ENCODE data around the gene HEXD.
"Not testable (repeated sequence)": the region's sequence is repeated elsewhere in the genome, so short reads cannot be mapped to it uniquely, and the experiment has no call there.

Gene HEXD

GRCh38 chr17:82396601-82397435 lies 21.3 kb upstream of the HEXD start:
- DNase-seq (ENCODE audit: low spot score) = no peak

DNA sequence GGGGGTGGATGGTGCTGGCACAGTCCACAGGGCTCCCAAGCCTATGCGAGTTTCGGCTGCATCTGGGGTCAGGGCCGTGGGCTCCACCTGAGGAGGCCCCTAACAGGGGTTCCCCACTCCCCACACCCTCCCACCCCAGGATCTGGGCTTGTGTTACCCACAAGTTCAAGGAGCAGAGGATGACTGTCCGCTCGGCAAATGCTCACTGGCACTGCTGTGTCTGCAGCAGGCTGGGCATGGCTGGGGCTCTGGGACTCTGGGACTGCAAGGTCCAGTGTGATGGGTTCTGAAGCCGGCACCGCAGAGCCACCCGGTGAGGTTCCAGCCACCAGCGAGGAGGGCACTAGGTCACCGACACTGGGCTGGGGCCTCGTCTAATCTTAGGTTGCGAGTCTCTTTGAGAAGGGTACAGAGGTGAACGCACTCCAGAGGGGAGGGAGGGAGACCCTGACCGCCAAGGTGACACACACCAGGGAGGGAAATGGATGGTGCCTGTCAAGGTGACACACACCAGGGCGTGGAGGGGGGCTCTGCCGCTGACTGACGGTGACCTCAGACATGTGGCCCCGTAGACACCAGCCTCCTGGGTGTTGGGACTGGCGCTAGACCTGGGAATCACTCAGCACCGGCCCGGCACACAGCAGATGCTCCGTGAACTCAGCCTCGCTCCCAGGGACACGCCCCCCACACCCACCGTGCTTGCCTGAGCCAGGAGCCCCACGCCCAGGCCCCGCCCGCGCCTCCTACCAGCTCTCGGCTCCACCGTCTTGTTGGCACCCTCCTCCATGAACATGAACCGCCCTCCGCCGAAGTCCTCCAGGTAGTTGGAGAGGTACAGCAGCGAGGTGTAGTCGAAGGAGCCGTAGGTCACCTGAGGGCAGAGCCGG lies 20.5 kb upstream of the HEXD start:
- no peak for DNase-seq (ENCODE audit: low spot score)

- peak; percentile 86 for DNase-seq (ENCODE audit: low spot score)
Observed at GRCh38 chr17:82399041-82399441, 19.1 kb upstream of the HEXD start.

- DNase-seq (ENCODE audit: low spot score) = peak; percentile 83
Observed at GRCh38 chr17:82399601-82400101, 18.5 kb upstream of the HEXD start.

DNA sequence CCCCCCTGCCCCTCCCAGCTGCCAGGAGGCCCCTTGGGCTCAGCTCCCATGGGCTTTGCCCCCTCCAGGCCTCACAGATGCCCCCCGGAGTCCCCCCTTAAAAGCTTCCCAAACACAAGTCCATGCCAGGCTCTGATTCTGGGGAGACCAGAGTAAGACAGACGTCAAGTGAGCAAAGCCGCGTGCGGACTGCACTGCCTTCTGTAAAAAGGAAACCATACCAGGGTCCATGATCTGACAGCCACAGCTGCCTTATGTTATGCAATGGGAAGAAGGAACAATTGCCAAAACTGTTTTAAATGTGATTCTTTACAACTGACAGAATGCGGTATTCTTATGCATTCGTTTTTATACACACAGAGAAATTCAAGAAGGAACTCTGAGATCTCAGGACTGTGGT lies 17.9 kb upstream of the HEXD start:
- no peak for DNase-seq (ENCODE audit: low spot score)

DNA sequence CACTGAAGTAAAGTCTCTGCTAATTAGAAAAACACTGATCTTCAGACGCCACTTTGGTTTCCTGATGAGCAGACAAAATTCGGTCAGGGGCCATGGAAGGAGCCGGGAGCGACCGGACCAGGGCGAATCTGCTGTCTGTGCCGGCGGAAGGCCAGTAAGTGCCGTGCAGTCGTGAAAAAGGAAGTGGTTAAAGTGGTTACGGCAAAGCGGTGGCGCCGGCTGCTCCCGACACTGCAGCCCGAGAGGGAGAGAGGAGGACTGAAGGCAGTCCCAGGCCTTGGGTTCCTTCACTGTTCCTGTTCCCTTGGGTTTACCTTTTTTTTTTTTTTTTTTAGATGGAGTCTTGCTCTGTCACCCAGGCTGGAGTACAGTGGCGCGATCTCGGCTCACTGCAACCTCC lies 17.3 kb upstream of the HEXD start:
- no peak for DNase-seq (ENCODE audit: low spot score)

DNA sequence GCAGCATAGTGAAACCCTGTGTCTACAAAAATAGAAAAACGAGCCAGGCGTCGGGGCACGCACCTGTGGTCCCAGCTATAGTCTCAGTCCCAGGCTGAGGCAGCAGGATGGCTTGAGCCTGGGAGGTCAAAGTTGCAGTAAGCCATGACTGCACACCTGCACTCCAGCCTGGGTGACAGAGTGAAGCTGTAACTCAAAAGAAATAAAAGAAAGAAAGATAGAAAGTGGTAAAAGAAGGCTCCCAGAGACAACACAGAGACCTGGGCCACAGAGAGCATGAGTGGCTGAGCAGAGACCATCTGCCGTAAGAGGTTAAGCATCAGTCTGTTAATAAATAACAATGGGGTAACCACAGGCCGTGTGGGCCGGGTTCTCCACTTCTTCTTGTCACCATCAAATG lies 15.3 kb upstream of the HEXD start:
- DNase-seq (ENCODE audit: low spot score) = no peak

DNA sequence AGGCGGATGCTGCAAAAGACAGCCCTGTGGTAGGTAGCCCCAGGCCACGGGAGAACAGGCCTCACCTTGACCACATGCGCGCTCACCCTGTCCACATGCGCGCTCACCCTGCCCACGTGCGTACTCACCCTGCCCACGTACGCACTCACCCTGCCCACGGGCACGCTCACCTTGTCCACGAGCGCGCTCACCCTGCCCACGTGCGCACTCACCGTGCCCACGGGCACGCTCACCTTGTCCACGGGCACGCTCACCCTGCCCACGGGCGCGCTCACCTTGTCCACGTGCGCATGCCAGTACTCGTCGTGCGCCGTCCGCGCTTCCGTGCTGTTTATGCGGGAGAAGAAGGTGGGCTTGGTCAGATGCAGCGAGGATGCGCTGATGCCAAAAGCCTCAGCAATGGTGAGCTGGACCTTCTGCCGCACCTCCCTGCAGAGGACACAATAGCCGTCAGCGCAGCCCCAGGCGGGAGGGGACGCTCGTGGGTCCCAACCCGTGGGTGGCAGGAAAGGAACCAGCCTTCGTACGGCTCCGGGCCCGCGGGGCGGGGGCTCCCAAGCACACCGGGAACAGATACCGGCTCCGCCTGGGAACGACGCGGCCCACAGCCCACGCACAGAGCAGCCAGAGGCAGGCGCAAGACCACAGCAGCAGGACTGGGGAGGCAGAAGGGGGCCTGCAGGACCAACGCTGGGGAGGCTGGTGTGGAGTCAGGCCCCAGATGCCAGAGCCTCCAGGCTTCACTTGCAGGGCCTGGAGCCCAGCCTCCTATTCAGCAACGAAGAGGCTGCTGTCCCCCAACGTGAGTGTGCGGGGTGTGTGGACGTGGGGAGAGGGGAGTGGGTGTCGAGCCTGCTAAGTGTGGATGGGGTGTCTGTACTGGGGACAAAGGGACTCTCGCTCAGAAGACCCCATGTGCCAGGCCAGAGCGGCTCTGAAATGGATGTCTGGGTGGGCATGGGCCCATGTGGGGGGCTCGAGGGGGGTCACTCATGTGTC lies 14.2 kb upstream of the HEXD start:
- DNase-seq (ENCODE audit: low spot score) = no peak

DNA sequence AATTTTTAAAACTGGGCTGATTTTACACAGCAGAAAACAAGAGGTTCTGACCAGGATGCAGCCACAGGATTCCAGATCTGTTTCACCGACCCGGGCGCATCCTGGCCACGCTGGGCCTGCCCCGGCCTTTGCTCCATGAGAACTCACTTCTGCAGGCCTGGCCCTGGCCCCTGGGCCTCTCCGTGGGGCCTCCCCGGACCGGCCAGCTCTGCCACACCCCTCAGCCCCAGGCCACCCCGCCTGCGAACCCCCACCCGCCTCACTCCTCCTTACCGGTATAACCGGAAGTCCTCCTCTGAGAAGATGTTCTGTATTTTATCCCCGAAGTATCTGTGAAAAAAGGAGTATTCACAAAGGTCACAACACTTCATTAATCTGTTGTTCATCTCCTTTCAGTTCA lies 13.1 kb upstream of the HEXD start:
- DNase-seq (ENCODE audit: low spot score) = no peak

- no peak for DNase-seq (ENCODE audit: low spot score)
Observed at GRCh38 chr17:82406131-82406671, 11.9 kb upstream of the HEXD start.

DNA sequence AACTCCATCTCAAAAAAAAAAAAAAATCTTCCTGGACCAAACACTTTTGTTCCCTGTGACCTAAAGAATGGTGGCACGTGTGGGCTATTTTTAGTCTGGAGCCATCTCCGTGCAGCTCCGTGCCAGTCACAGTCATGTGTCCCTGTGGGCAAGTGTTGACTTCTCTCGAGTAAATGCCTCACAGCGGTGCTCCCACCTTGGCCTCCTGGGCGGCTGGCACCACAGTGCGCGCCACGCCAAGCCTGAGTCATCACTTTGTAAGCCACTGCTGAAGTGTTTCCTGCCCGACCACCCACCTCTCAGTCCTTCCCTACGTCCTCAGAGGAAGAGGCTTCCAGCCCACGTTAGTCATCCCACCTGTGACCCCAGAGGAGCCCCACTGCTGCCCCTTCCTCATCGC lies 10.9 kb upstream of the HEXD start:
- peak; percentile 55 for DNase-seq (ENCODE audit: low spot score)

- DNase-seq (ENCODE audit: low spot score) = no peak
Observed at GRCh38 chr17:82408288-82408937, 9.7 kb upstream of the HEXD start.

- no peak for DNase-seq (ENCODE audit: low spot score)
Observed at GRCh38 chr17:82408938-82409318, 9.2 kb upstream of the HEXD start.

DNA sequence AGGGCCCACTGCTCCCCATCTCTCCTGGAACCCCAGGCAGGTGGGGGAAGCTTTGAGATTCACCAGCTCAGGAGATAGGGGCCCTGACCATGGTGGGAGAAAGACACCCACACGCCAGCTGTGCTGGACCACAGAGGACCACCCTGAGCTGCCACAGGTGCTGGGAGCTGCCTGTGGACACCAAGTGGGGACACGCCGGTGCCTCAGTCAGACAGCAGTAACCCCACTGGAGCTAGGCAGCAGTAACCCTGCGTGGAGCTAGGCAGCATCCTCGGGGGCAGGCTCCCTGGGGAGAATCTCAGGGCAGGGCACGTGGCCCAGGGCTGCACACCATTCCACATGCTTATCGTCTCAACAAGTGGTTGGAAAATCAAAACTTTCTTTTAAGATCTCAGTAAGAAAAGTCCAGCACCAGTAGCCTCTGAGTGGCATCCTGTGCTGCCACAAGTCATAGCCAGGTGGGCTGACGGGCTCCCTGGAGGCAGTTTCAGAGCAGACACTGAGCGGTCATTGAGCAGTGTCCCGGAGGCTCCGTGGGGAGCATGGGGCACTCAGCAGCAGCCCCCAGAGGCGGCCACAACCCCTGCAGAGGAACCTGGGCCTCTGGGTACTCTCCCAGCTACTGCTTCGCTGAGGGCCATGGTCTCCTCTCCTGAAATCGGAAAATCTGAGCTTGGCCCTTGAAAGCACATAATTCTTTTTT lies 8.0 kb upstream of the HEXD start:
- DNase-seq (ENCODE audit: low spot score) = no peak

- DNase-seq (ENCODE audit: low spot score) = no peak
Observed at GRCh38 chr17:82411396-82412053, 6.6 kb upstream of the HEXD start.

GRCh38 chr17:82412081-82412480 lies 6.1 kb upstream of the HEXD start:
- DNase-seq (ENCODE audit: low spot score) = not testable (repeated sequence)

DNA sequence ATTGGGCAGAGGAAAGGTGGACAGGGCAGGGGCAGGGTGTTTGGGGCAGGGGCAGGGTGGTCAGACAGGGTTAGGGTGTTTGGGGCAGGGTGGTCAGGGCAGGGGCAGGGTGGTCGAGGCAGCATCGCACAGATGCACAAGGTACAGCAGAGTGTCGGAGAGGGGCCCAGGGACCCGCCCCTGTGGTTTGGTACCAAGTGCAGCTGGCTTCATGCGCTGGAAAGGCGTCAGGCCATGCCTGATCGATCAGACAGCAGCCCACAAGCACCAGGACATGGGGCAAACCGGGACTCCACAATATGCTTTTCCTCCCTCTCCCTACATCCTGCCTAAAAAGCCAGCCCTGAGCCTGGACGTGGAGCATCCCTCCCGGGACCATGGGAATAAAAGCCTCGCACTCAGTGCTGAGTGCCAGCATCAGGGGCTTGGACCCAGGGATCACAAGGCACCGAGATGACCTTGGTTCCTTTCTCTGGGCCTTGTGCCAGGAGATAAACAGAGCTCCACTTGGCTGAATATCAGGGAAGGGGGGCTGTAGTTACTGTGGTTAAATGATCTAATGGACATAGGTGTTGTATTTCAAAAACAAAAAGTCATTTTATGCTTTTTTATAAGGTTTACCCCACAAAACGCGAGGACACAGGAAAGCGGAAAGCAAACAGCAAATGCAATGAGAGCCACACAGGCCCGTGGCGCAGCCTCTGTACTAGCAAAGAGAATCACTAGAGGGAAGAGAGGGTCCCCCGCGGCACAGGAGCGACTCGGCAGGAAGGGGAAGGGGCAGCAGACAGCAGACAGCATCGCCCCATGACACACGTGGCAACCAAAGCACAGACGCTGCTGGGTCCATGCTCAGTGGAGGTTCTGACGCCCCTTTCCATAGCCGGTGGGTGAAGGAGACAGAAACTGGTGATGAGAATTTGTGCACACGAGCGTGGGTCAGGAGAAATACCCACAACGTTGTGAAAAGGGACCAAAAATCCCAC lies 5.3 kb upstream of the HEXD start:
- DNase-seq (ENCODE audit: low spot score) = no peak

- DNase-seq (ENCODE audit: low spot score) = peak; percentile 86
Observed at GRCh38 chr17:82414548-82415281, 3.4 kb upstream of the HEXD start.

All from left forelimb (tissue), 1 donor.